Measurements from ENCODE around the gene KCNIP4.

DNA sequence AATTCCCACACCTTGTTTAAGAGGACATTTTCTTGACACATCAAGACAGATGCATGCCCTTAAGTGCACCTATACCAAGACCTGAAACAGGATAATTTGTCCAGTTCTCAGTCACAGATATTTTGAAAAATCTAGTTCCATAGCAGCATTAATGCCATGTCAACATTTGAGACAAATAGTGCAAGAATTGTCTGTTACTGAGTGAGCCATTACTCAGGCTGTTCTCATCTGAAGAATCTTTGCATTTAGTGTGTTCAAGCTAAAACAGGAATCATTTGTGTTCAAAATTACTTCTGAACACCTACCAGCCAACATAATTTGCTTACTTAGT, 354.9 kb downstream of the KCNIP4 start:
- no peak for TF ChIP-seq CTCF (IDR thresholded peaks at IDR 0.05)
- no peak for TF ChIP-seq POLR2A (IDR thresholded peaks at IDR 0.05)
